ENCODE data around the gene MGAM2.

Gene MGAM2

DNA sequence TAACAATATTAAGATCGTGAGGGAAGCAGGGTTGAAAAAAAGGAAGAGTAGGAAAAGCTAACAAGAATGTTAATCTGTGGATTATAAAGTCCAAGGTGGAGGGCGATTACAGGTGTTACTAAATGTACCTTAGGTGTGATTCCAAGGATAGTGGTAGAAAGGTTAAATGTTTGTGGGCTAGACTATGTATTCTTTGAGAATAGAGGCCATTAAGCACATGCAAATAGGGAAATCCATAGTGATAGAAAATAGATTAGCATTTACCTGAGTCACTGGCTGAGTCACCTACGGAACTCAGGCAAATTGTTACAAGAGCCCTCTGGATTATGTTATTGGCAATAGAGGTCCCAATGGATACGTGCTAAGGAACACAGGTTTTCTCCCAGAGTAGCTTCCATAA lies 9.0 kb downstream of the MGAM2 start:
- no peak for DNase-seq (ENCODE audit: low spot score)

DNA sequence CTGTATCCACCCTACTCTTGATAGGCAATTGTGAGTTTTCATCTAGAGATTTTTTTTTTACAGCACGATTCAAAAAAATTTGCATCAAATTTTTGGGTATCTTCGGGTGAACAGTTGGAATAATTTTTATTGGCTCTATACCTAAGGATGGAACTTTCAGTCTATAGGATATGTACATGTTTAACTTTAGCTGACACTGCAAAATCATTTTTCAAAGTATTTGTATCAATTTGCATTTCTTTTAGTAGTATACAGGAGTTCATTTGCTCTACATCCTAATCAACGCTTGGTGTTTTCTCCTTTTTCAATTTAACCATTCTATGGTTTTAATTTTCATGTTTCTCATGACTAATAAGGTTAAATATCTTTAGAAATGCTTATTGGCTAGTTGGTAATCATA lies 11.7 kb downstream of the MGAM2 start:
- no peak for DNase-seq (ENCODE audit: low spot score)

DNA sequence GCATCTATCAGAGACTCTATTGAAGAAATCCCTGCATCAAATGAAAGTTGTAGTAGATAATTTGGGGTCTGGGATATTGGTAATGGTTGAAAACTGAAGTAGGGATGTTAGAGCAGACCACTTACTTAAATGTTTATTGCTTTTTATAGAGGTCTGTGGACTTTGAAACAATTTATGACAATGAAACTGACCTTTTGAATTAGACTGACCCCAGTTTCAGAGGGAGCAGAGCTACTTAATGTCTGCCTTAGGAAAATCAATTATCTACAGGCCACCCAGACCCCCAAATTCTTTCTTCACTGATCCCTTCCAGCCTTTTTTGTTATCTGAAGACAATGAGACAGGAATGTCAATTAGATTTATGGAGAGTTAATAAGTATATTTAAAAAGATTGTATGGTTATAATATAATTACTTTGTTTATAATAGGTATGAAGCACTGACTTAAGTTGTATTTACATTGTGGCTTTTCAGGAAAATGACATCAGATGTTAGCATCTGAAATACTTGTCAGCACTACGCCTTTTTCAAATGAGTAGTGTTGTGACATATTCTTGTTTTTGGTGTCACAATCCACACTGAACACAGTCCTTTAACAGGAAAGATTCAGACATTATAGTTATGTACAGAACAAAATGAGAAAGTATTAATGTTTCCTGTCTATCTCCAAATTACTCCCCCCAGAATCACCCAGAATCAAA lies 13.9 kb downstream of the MGAM2 start:
- no peak for DNase-seq (ENCODE audit: low spot score)

GRCh38 chr7:142130267-142130666 lies 18.7 kb downstream of the MGAM2 start:
- no peak for DNase-seq (ENCODE audit: low spot score)

DNA sequence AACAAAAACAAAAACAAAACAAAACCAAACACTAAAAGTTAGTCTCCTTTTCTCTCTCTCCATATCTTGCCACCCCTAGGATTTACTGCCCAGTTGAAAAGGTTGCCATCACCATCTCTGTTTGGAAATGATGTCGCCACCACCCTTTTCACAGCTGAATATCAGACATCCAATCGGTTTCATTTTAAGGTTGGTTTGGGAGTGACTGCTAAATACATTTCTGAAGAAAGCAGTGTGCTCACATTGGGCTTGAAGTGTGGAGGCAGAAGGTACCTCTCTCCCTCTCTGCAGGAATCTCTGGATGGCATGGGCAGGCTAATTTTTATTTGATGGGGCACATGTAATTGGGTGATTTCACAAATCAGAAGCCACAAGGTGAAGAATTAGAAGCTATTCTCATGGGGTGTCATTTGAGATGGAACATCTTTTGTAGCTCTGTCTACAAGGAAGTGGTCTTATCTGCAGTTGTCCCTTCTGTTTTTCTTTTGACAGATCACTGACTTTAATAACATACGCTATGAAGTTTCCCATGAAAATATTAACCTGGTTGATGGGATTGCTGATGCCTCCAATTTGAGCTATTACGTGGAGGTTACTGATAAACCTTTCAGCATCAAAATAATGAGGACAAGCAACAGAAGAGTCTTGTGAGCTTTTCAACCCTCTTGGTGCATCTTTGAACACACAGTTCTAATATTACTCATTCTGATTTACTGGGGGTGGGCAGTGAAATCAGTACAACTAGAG lies 20.1 kb downstream of the MGAM2 start:
- DNase-seq (ENCODE audit: low spot score) = no peak

DNA sequence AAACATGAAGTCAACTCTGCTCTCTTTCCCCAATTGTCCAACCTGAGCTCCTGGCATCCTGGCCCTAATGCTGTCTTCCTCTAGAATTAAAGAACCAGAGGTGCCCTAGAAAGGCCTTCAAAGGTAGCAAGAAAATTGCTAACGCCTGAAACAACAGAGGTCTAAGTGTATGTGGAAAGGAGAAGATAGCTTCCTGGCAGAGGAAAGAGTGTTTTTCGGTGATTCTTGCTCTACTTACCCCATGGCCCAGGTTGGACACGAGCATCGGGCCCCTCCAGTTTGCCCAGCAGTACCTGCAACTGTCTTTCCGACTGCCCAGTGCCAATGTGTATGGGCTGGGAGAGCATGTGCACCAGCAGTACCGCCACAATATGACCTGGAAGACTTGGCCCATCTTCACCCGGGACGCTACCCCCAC lies 22.2 kb downstream of the MGAM2 start:
- DNase-seq (ENCODE audit: low spot score) = no peak

GRCh38 chr7:142134909-142135308 lies 23.4 kb downstream of the MGAM2 start:
- no peak for DNase-seq (ENCODE audit: low spot score)

DNA sequence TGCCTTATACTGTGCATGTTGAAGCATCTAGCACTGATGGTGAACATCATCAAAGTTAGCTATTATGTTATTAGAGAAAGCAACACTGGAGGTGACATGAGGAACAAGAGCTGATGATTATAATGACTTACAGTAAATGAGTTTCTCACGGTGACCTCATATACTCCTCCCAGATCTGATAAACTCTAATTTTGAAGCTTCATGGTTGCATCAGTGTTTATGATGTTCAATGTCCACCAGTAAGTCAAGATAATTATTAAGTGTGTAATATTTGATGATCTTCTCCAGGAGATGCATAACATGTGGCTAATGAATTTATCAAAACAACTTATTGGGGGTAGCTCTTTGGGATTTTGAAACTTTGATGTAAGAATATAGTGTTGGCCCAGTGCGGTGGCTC lies 27.5 kb downstream of the MGAM2 start:
- no peak for DNase-seq (ENCODE audit: low spot score)

- no peak for DNase-seq (ENCODE audit: low spot score)
Observed at GRCh38 chr7:142139597-142140400, 28.3 kb downstream of the MGAM2 start.

GRCh38 chr7:142140401-142140959 lies 29.0 kb downstream of the MGAM2 start:
- no peak for DNase-seq (ENCODE audit: low spot score)

GRCh38 chr7:142142702-142143101 lies 31.2 kb downstream of the MGAM2 start:
- DNase-seq (ENCODE audit: low spot score) = no peak

- DNase-seq (ENCODE audit: low spot score) = no peak
Observed at GRCh38 chr7:142146124-142146523, 34.6 kb downstream of the MGAM2 start.

- no peak for DNase-seq (ENCODE audit: low spot score)
Observed at GRCh38 chr7:142150356-142150755, 38.8 kb downstream of the MGAM2 start.

DNA sequence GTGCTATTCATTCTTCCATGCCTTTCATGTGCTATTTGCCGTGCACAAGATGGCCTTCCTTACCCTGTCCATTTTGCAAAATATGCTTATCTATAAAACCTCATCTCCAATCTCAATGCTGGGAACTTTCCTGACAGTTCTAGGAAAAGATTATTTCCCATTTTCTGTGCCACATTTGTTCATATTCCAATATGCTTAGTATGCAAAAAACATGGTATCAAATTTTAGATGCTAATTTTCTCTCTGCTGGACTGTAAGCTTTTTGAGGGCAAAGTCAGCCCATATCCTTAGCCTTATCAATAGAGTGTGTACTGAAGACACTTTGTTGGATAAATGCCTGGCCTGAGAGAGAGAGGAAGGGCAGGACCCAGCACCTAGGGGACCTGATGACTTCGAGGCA lies 39.4 kb downstream of the MGAM2 start:
- DNase-seq (ENCODE audit: low spot score) = no peak

- DNase-seq (ENCODE audit: low spot score) = no peak
Observed at GRCh38 chr7:142152076-142152475, 40.6 kb downstream of the MGAM2 start.

DNA sequence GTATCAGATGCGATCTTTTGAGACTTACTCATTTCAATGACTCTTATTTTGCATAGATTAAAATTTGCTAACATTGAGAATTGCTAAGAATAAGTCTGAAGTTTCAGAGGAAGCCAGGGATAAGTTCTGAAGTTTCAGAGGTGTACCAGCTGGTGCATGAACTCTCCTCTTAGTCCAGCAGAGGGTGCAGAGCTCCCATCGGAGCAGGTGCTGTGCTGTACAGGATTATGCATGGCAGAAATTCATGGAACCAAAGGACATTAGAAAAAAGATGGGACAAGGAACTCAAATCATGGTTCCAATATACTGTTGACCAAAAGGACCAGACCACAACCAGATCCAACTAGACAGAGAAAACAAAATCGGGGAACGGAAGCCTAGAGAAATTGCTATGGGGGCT lies 41.9 kb downstream of the MGAM2 start:
- no peak for DNase-seq (ENCODE audit: low spot score)

GRCh38 chr7:142158736-142159496 lies 47.4 kb downstream of the MGAM2 start:
- DNase-seq (ENCODE audit: low spot score) = no peak

DNA sequence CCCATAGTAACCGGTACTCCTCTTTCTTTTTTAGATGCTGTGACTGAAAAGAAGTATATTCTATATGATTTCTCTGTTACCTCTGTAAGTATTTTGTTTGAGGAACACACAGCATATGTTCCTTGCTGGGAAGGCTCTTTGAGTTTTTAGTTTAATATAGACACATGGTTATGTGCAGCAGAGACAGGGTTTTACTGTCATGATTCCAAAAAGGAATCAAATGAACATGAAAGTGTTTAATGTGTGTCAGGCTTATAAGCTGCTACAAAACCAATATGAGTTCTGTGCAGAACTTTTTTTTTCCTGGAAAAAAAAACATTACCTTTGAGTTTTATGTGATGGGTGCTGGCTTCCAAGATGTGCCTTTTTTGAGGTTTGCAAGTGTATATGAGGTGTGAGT lies 50.4 kb downstream of the MGAM2 start:
- no peak for DNase-seq (ENCODE audit: low spot score)

- DNase-seq (ENCODE audit: low spot score) = no peak
Observed at GRCh38 chr7:142168746-142169145, 57.2 kb downstream of the MGAM2 start.

DNA sequence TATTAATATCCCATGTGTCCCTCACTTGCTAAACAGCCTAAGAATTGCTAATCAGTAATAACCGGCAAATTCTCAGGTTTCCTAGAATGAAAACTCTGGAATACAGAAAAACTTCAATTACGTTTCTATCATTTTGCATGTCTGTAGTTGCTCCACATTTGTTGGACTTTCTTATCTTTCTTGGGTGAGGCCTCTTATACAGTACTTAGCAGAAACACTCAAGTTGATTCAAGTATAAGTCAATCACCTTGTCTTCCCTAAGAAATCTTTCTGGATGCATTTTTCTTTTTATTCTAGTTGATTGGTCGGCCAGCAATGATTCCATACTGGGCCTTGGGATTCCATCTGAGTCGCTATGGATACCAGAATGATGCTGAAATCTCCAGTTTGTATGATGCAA lies 61.4 kb downstream of the MGAM2 start:
- DNase-seq (ENCODE audit: low spot score) = no peak

DNA sequence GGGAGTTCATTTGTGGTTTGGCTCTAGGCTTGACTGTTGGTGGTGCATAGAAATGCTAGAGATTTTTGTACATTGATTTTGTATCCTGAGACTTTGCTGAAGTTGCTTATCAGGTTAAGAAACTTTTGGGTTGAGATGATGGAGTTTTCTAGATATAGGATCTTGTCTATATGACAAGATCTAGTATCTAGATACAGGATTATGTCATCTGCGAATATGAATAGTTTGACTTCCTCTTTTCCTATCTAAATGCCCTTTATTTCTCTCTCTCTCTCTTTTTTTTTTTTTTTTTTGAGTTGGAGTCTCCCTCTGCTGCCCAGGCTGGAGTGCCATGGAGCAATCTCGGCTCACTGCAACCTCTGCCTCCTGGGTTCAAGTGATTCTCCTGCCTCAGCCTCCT lies 62.9 kb downstream of the MGAM2 start:
- no peak for DNase-seq (ENCODE audit: low spot score)

- no peak for DNase-seq (ENCODE audit: low spot score)
Observed at GRCh38 chr7:142175594-142175993, 64.1 kb downstream of the MGAM2 start.

Measured in CD4-positive, alpha-beta T cell treated with Interleukin-6 at 100 ng/mL for 8 hours (primary cell).